ENCODE measurements around the gene KIF17. TPM values are rescaled to one million over a fixed set of nuclear protein-coding genes. Genes with fewer than 3 reads are reported as not detected.

KIF17 gene
- total and polyA plus RNA-seq, 9 donors = 0.56 to 6.2 (median 2.2) TPM

- 76 to 82% (median 80%) methylated on average over 3 of the region's 3 CpGs for WGBS, 3 donors
- H3K4me1 ChIP-seq (ENCODE audit: insufficient read depth) = peaks cover 4% of the 10 kb centered on the region
- no peak for TF ChIP-seq POLR2A (IDR thresholded peaks at IDR 0.05)
- TF ChIP-seq EP300 (IDR thresholded peaks at IDR 0.05) = no peak
- no peak for TF ChIP-seq CTCF (IDR thresholded peaks at IDR 0.05)
- no peak overlapping the region for H3K4me3 ChIP-seq
- no peak overlapping the region for H3K27ac ChIP-seq
- H3K27me3 ChIP-seq = no peaks in the 10 kb centered on the region
- no peak for DNase-seq
- intact Hi-C loops (cut with DNase I) = no loop called here
- no peaks in the 10 kb centered on the region for H3K36me3 ChIP-seq
- no peaks in the 10 kb centered on the region for H3K9me3 ChIP-seq
These were observed 85.4 kb downstream of the KIF17 start for GRCh38 chr1:20632386-20632785.

GRCh38 chr1:20630729-20631128, 87.1 kb downstream of the KIF17 start:
- Histone ChIP-seq H3K27me3 (no peaks in the 10 kb centered on the region), H3K27ac (no peak overlapping the region), H3K4me1 (ENCODE audit: insufficient read depth) (peaks cover 4% of the 10 kb centered on the region), H3K4me3 (no peak overlapping the region), H3K9me3 (no peaks in the 10 kb centered on the region), H3K36me3 (no peaks in the 10 kb centered on the region)
- WGBS, 3 donors = 7 to 14% (median 11%) methylated on average over 4 of the region's 4 CpGs
- DNase-seq = no peak
- TF ChIP-seq CTCF (IDR thresholded peaks at IDR 0.05) = no peak
- no peak for TF ChIP-seq EP300 (IDR thresholded peaks at IDR 0.05)
- no peak for TF ChIP-seq POLR2A (IDR thresholded peaks at IDR 0.05)
- intact Hi-C loops (cut with DNase I) = no loop called here

GRCh38 chr1:20626524-20626923, 91.3 kb downstream of the KIF17 start:
- 43 to 65% (median 45%) methylated on average over 1 of the region's 1 CpG for WGBS, 3 donors
- Histone ChIP-seq H3K4me3 (no peak overlapping the region), H3K27me3 (no peaks in the 10 kb centered on the region), H3K27ac (no peak overlapping the region), H3K9me3 (no peaks in the 10 kb centered on the region), H3K4me1 (ENCODE audit: insufficient read depth) (no peaks in the 10 kb centered on the region), H3K36me3 (no peaks in the 10 kb centered on the region)
- intact Hi-C loops (cut with DNase I) = no loop called here
- no peak for DNase-seq
- TF ChIP-seq EP300 (IDR thresholded peaks at IDR 0.05) (no peak), POLR2A (IDR thresholded peaks at IDR 0.05) (no peak), CTCF (IDR thresholded peaks at IDR 0.05) (no peak)

GRCh38 chr1:20626098-20626427, 91.7 kb downstream of the KIF17 start:
- Histone ChIP-seq H3K27me3 (no peaks in the 10 kb centered on the region), H3K9me3 (no peaks in the 10 kb centered on the region), H3K4me3 (no peak overlapping the region), H3K4me1 (ENCODE audit: insufficient read depth) (no peaks in the 10 kb centered on the region), H3K27ac (no peak overlapping the region), H3K36me3 (no peaks in the 10 kb centered on the region)
- TF ChIP-seq POLR2A (IDR thresholded peaks at IDR 0.05) = no peak
- no peak for TF ChIP-seq CTCF (IDR thresholded peaks at IDR 0.05)
- TF ChIP-seq EP300 (IDR thresholded peaks at IDR 0.05) = no peak
- DNase-seq = no peak
- 74 to 85% (median 77%) methylated on average over 1 of the region's 1 CpG for WGBS, 3 donors
- intact Hi-C loops (cut with DNase I) = no loop called here
